ENCODE results near the gene KLHL3.

Gene KLHL3

DNA sequence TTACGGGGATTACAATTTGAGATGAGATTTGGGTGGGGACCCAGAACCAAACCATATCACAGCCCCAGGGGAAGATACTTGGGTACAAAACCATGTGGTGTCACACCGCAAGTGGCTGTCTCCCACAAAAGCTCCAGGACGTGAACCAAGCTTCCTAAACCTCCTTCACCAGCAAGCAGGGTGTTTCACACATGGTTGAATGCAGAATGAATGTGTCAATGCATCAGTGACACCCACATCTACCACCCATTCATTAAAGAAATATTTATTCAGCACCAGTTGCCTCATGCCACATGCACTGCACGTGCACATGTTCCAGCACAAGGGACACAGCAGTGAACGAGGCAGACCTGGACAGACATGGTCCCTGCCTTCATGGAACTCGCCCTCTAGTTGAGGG, 165.8 kb downstream of the KLHL3 start:
- no peak for DNase-seq
